Mesenchymal stem cell (in vitro differentiated cells and primary cell): ENCODE measurements around the gene IFT172.

ENCODE experiments used
- DNase-seq: peaks from one replicate; pipeline ENCODE4 v3.0.0-alpha.2; 2013
- H2AFZ ChIP-seq: one replicate; pipeline ENCODE4 v1.6.1; 2013; ENCODE audit warnings: low read depth, mild to moderate bottlenecking, control low read depth, inconsistent platforms, low read length, moderate library complexity
- H2AK5ac ChIP-seq: 2 replicates; pipeline ENCODE4 v1.6.1; 2013; ENCODE audit warnings: low read length, moderate library complexity, mild to moderate bottlenecking, inconsistent platforms; ENCODE audit not compliant: severe bottlenecking
- H2BK120ac ChIP-seq: one replicate; pipeline ENCODE4 v1.6.1; 2013; ENCODE audit warnings: low read depth, mild to moderate bottlenecking, inconsistent platforms, low read length, moderate library complexity
- H2BK12ac ChIP-seq, 2 experiments: one replicate each; pipeline ENCODE4 v1.6.1; 2013; ENCODE audit warnings: inconsistent platforms in 2 of 2, low read length in 2 of 2, mild to moderate bottlenecking in 2 of 2, moderate library complexity in 2 of 2, control low read depth in 1 of 2
- H2BK15ac ChIP-seq: one replicate; pipeline ENCODE4 v1.6.1; 2013; ENCODE audit warnings: mild to moderate bottlenecking, low read depth, inconsistent platforms; ENCODE audit not compliant: poor library complexity, severe bottlenecking
- H2BK5ac ChIP-seq: 2 replicates; pipeline ENCODE4 v1.6.1; 2013; ENCODE audit warnings: low read depth, mild to moderate bottlenecking, low read length, control low read depth, inconsistent platforms; ENCODE audit not compliant: poor library complexity, severe bottlenecking
- H3K14ac ChIP-seq, 2 experiments: one replicate each; pipeline ENCODE4 v1.6.1; 2013; ENCODE audit warnings: inconsistent platforms in 2 of 2, low read length in 2 of 2, control low read depth in 1 of 2, mild to moderate bottlenecking in 1 of 2, moderate library complexity in 1 of 2
- H3K18ac ChIP-seq, 2 experiments: one replicate each; pipeline ENCODE4 v1.6.1; 2013; ENCODE audit warnings: inconsistent platforms in 2 of 2, low read length in 2 of 2, control low read depth in 1 of 2, low read depth in 1 of 2, mild to moderate bottlenecking in 1 of 2
- H3K23ac ChIP-seq, 2 experiments: one replicate each; pipeline ENCODE4 v1.6.1; 2013; ENCODE audit warnings: inconsistent platforms in 2 of 2, low read length in 2 of 2, mild to moderate bottlenecking in 2 of 2, moderate library complexity in 2 of 2, control low read depth in 1 of 2
- H3K27ac ChIP-seq: 2 replicates; pipeline ENCODE4 v1.5.1; 2013; ENCODE audit warnings: mild to moderate bottlenecking, moderate library complexity, low read length, control low read depth, inconsistent platforms; ENCODE audit not compliant: poor library complexity, severe bottlenecking
- H3K27me3 ChIP-seq, 2 experiments: 2 replicates each; pipeline versions ENCODE4 v1.6.1 to v1.7.0; 2013; ENCODE audit warnings: low read length in 2 of 2, mild to moderate bottlenecking in 2 of 2, moderate library complexity in 2 of 2, control low read depth in 1 of 2, inconsistent platforms in 1 of 2; ENCODE audit not compliant: control insufficient read depth in 1 of 2, insufficient read depth in 1 of 2
- H3K36me3 ChIP-seq, 2 experiments: 2 replicates each; pipeline versions ENCODE4 v1.6.1 to v1.7.0; 2013; ENCODE audit warnings: low read length in 2 of 2, control low read depth in 1 of 2, inconsistent platforms in 1 of 2, low read depth in 1 of 2, mild to moderate bottlenecking in 1 of 2; ENCODE audit not compliant: insufficient read depth in 2 of 2, control insufficient read depth in 1 of 2
- H3K4ac ChIP-seq, 2 experiments: one replicate each; pipeline ENCODE4 v1.6.1; 2013; ENCODE audit warnings: inconsistent platforms in 2 of 2, low read length in 2 of 2, mild to moderate bottlenecking in 2 of 2, moderate library complexity in 2 of 2, control low read depth in 1 of 2, low read depth in 1 of 2
- H3K4me1 ChIP-seq: 2 replicates; pipeline ENCODE4 v1.6.1; 2013; ENCODE audit warnings: low read depth, low read length, control low read depth; ENCODE audit not compliant: control insufficient read depth, insufficient read depth
- H3K4me2 ChIP-seq: 2 replicates; pipeline ENCODE4 v1.6.1; 2013; ENCODE audit warnings: low read length, mild to moderate bottlenecking, inconsistent platforms; ENCODE audit not compliant: poor library complexity, severe bottlenecking
- H3K4me3 ChIP-seq, 2 experiments: 2 replicates each; pipeline versions ENCODE4 v1.5.1 to v1.7.0; 2013; ENCODE audit warnings: low read length in 2 of 2, mild to moderate bottlenecking in 2 of 2, control low read depth in 1 of 2, low read depth in 1 of 2; ENCODE audit not compliant: insufficient read depth in 1 of 2
- H3K79me1 ChIP-seq: replicated peaks from 2 replicates; pipeline ENCODE4 v1.6.1; 2013; ENCODE audit warnings: mild to moderate bottlenecking, control low read depth, low read length, inconsistent platforms; ENCODE audit not compliant: poor library complexity, severe bottlenecking
- H3K9ac ChIP-seq: 2 replicates; pipeline ENCODE4 v1.7.0; 2013; ENCODE audit warnings: mild to moderate bottlenecking, low read length, moderate library complexity
- H3K9me3 ChIP-seq: 2 replicates; pipeline ENCODE4 v1.7.0; 2013; ENCODE audit warnings: mild to moderate bottlenecking, low read length; ENCODE audit not compliant: control insufficient read depth
- H4K8ac ChIP-seq: one replicate; pipeline ENCODE4 v1.6.1; 2013; ENCODE audit warnings: inconsistent platforms, mild to moderate bottlenecking, low read length, moderate library complexity
- H4K91ac ChIP-seq: one replicate; pipeline ENCODE4 v1.6.1; 2013; ENCODE audit warnings: mild to moderate bottlenecking, low read length, inconsistent platforms
- WGBS: methylation state at CpG from one replicate; pipeline ENCODE4 v1.1.7; 2013; ENCODE audit warnings: mixed read lengths; 5-methylcytosine and 5-hydroxymethylcytosine counted together

Gene IFT172

DNA sequence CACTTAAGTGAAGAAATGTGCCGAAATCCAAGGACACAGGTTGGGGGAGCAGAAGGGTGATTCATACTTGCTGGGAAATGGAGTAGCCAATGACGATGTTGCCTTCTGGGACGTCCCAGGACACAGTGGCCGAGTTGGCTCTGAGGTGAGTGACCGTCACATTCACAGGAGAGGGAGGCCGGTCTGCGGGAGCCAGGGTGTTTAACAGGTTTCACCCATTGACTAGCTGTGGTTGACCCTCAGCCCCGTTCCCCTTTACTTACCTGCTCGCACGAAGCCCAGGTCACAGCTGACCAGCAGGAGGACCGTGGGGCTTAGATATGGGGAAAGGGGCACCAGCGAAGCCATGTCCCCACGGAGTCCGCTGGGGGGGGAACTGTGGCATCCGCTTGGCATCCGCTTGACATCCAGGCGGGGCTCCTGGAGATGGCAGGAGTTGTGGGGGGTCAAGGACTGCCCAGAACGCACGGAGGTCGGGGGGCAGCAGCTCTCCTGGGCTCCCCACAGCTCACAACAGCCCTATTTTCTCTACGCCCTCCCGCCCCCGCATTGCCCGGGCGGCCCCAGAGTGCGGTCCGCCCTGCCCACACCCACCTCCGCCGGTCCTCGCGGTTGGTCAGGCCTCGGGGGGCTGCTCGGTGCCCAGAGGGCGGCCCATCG is 4.9 kb upstream of the IFT172 start:
- Histone ChIP-seq H3K4me3 (peak overlapping the region; percentile 82 to 88), H3K4ac (peak overlapping the region in 1 of 2 experiments; percentile 33), H3K36me3 (peaks cover 4 to 22% of the 10 kb centered on the region in 2 experiments), H3K79me1 (peaks cover 6% of the 10 kb centered on the region), H2AFZ (peak overlapping the region; percentile 54), H2BK120ac (no peak overlapping the region), H3K4me2 (peak overlapping the region; percentile 88), H3K9ac (peak overlapping the region; percentile 91), H3K27me3 (peaks cover 0 to 25% of the 10 kb centered on the region in 2 experiments), H2BK15ac (peak overlapping the region; percentile 74), H3K27ac (no peak overlapping the region), H2AK5ac (no peak overlapping the region), H3K14ac (no peak overlapping the region), H3K9me3 (no peaks in the 10 kb centered on the region), H4K91ac (no peak overlapping the region), H2BK5ac (no peak overlapping the region), H3K18ac (peak overlapping the region in 1 of 2 experiments; percentile 54), H3K4me1 (peaks cover 13% of the 10 kb centered on the region), H2BK12ac (no peak overlapping the region), H3K23ac (no peak overlapping the region), H4K8ac (peak overlapping the region; percentile 14)
- WGBS: 19% methylated on average over 29 of the region's 35 CpGs
- peak; percentile 35 for DNase-seq

DNA sequence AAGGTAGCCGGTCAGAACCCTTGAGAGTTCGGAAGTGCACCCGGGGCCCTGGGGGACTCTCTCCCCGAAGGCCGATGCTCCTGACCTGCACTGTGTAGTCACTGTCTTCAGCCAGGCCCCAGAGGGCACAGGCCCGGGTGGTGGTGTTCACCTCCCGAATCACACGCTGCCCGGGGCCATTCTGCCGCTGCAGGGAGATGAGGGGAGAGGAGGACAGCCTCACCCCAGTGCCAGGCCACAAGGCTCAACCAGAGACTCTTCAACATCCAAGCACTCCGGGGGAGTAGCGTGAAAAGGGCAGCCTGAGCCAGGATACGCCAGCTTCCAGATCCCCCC is 4.4 kb upstream of the IFT172 start:
- H3K4me2 ChIP-seq: no peak overlapping the region
- no peak overlapping the region for H3K23ac ChIP-seq
- H3K27ac ChIP-seq: no peak overlapping the region
- H3K79me1 ChIP-seq: peaks cover 11% of the 10 kb centered on the region
- H3K4me3 ChIP-seq: peak overlapping the region in 1 of 2 experiments; percentile 88
- no peak overlapping the region for H2BK12ac ChIP-seq
- H3K36me3 ChIP-seq: peaks cover 4 to 22% of the 10 kb centered on the region in 2 experiments
- WGBS: 90% methylated on average over 11 of the region's 13 CpGs
- H3K4ac ChIP-seq: no peak overlapping the region
- no peaks in the 10 kb centered on the region for H3K9me3 ChIP-seq
- no peak overlapping the region for H2BK5ac ChIP-seq
- H4K8ac ChIP-seq: no peak overlapping the region
- H3K14ac ChIP-seq: no peak overlapping the region
- H2AFZ ChIP-seq: no peak overlapping the region
- no peak for DNase-seq
- H2AK5ac ChIP-seq: no peak overlapping the region
- H2BK120ac ChIP-seq: no peak overlapping the region
- peak overlapping the region; percentile 91 for H3K9ac ChIP-seq
- H2BK15ac ChIP-seq: no peak overlapping the region
- peaks cover 0 to 22% of the 10 kb centered on the region in 2 experiments for H3K27me3 ChIP-seq
- H3K18ac ChIP-seq: peak overlapping the region in 1 of 2 experiments; percentile 54
- H3K4me1 ChIP-seq: peaks cover 18% of the 10 kb centered on the region
- H4K91ac ChIP-seq: no peak overlapping the region

DNA sequence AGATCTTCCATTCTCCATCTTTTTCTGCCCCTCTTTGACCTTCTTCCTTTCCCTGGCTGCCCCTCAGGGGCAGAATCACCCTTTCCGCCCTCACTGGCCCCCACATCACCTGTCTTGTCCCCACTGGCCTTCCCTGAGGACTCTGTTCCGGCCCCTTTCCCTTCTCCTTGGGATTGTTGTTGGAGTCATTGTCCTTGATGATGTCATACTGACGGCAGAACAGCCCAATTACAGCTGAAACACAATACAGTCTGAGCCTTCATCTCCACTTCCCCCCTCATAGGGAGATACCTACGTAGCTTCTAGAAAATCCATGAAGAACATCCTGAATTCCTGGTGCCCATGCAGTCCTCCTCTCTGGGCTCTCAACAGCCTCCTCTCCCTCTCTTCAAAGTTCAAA is 3.0 kb upstream of the IFT172 start:
- H3K14ac ChIP-seq: no peak overlapping the region
- no peak overlapping the region for H3K18ac ChIP-seq
- H3K4me3 ChIP-seq: no peak overlapping the region
- H4K91ac ChIP-seq: no peak overlapping the region
- no peak overlapping the region for H2BK15ac ChIP-seq
- no peak overlapping the region for H3K9ac ChIP-seq
- H2AK5ac ChIP-seq: no peak overlapping the region
- no peak overlapping the region for H3K4me2 ChIP-seq
- no peak overlapping the region for H2BK5ac ChIP-seq
- H3K27ac ChIP-seq: no peak overlapping the region
- H3K27me3 ChIP-seq: peaks cover 0 to 14% of the 10 kb centered on the region in 2 experiments
- no peak overlapping the region for H2BK12ac ChIP-seq
- no peak overlapping the region for H2AFZ ChIP-seq
- H4K8ac ChIP-seq: no peak overlapping the region
- peaks cover 4 to 22% of the 10 kb centered on the region in 2 experiments for H3K36me3 ChIP-seq
- DNase-seq: no peak
- no peak overlapping the region for H3K23ac ChIP-seq
- 93% methylated on average over 3 of the region's 4 CpGs for WGBS
- no peaks in the 10 kb centered on the region for H3K9me3 ChIP-seq
- peaks cover 18% of the 10 kb centered on the region for H3K4me1 ChIP-seq
- H3K79me1 ChIP-seq: peaks cover 17% of the 10 kb centered on the region
- H2BK120ac ChIP-seq: no peak overlapping the region
- H3K4ac ChIP-seq: no peak overlapping the region

DNA sequence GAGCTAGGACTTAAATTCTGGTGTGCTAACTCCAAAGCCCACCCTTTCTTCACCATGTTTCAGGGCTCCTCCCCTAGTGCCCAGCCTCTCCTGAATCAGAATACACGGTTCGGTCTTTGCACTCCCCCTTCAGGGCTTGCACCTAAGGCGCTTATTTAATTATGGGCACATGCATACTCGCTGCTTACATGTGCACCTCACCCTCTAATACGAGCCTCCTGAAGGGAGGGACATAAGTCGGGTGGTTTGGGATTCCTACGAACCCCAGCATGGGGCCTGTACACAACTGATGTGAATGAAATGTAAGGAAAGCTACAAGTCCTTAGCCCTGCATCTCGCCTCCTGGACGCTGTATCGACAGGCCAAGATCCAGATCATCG is 435 bp downstream of the IFT172 start:
- DNase-seq: peak; percentile 51
- Histone ChIP-seq H3K18ac (peak overlapping the region; percentile 64 to 79), H3K36me3 (peaks cover 6 to 35% of the 10 kb centered on the region in 2 experiments), H2AK5ac (no peak overlapping the region), H3K4me1 (peaks cover 9% of the 10 kb centered on the region), H3K9me3 (no peaks in the 10 kb centered on the region), H2BK5ac (no peak overlapping the region), H3K27ac (no peak overlapping the region), H3K4ac (no peak overlapping the region), H2BK120ac (no peak overlapping the region), H3K23ac (no peak overlapping the region), H3K14ac (peak overlapping the region in 1 of 2 experiments; percentile 73), H3K27me3 (no peaks in the 10 kb centered on the region), H3K79me1 (peaks cover 25% of the 10 kb centered on the region), H2BK15ac (no peak overlapping the region), H4K91ac (peak overlapping the region; percentile 62), H3K4me3 (peak overlapping the region; percentile 81 to 94), H3K4me2 (peak overlapping the region; percentile 97), H4K8ac (peak overlapping the region; percentile 66), H2AFZ (peak overlapping the region; percentile 91), H3K9ac (peak overlapping the region; percentile 86), H2BK12ac (no peak overlapping the region)
- WGBS: 11% methylated on average over 9 of the region's 11 CpGs
